ENCODE measurements around the gene AMPD2.

DNA sequence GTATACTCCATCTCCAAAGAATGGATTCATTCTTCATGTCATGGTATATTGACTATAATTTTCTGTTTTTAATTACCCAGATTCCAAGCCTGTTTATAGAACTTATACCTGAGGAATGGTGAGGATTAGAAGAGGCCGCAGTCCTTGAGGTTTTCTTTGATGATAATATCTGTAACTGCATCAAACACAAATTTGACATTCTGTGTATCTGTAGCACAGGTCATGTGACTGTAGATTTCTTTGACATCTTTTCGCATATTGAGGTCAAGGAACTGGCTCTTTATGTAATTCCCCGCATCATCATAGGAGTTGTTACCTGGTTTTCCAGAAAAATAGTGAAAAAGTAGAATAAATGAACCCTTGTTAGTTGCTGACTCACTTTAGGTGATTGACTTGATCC lies 16.4 kb upstream of the AMPD2 start:
- TF ChIP-seq, protein P1, sequence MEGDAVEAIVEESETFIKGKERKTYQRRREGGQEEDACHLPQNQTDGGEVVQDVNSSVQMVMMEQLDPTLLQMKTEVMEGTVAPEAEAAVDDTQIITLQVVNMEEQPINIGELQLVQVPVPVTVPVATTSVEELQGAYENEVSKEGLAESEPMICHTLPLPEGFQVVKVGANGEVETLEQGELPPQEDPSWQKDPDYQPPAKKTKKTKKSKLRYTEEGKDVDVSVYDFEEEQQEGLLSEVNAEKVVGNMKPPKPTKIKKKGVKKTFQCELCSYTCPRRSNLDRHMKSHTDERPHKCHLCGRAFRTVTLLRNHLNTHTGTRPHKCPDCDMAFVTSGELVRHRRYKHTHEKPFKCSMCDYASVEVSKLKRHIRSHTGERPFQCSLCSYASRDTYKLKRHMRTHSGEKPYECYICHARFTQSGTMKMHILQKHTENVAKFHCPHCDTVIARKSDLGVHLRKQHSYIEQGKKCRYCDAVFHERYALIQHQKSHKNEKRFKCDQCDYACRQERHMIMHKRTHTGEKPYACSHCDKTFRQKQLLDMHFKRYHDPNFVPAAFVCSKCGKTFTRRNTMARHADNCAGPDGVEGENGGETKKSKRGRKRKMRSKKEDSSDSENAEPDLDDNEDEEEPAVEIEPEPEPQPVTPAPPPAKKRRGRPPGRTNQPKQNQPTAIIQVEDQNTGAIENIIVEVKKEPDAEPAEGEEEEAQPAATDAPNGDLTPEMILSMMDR (optimal IDR thresholded peaks at IDR 0.05 in 1 of 3, IDR thresholded peaks at IDR 0.05 in 1 of 3, conservative IDR thresholded peaks at IDR 0.05 in 1 of 3; ENCODE audit: extremely low read depth in 1 of 3, insufficient read depth in 2 of 3, low read length in 3 of 3): no peak
- TF ChIP-seq EZH2 (IDR thresholded peaks at IDR 0.05; ENCODE audit: low read length): no peak
